ENCODE data around the gene LAMA5.

DNA sequence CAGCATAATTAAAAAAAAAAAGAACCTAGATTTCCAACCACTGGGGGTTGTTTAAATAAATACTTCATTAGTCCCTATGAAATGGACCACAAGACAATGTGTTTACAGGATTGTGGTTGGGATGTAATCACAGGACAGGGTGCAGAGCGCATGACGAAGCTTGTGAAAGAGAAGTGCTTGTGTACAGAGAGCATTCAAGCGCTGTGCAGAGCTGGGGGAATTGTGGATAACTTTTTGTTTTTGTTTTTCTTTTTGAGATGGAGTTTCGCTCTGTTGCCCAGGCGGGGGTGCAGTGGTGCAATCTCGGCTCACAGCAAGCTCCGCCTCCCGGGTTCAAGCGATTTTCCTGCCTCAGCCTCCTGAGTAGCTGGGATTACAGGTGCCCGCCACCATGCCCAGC lies 22.3 kb downstream of the LAMA5 start:
- TF ChIP-seq CTCF (IDR thresholded peaks at IDR 0.05) (no peak), POLR2A (IDR thresholded peaks at IDR 0.05) (no peak)

All from lower leg skin (tissue), 3 donors.